ENCODE measurements around the gene CACNA1I.

DNA sequence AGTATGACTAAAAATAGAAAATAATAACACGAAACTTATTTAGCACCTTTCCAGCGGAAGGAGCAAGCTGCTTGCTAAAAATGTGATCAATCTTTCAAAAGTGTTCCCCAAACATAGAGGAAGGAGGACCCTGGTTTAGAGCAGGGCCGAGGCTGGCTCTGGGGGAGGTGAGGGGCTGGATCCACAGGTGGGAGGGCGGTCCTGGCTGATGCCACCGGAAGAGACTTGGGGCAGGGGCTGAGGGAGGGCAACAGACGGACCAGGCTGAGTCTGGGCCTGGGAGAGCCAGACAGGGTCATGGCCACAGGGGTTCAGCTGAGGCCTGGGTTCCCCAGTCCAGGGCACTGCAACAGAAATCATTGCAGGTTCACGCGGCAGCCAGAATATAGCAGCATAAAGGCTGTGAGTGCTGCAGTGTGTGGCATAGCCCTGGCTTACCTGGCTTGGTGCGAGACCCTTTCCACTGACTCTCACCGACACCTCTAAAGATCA is 143.3 kb downstream of the CACNA1I start:
- TF ChIP-seq, protein P1, sequence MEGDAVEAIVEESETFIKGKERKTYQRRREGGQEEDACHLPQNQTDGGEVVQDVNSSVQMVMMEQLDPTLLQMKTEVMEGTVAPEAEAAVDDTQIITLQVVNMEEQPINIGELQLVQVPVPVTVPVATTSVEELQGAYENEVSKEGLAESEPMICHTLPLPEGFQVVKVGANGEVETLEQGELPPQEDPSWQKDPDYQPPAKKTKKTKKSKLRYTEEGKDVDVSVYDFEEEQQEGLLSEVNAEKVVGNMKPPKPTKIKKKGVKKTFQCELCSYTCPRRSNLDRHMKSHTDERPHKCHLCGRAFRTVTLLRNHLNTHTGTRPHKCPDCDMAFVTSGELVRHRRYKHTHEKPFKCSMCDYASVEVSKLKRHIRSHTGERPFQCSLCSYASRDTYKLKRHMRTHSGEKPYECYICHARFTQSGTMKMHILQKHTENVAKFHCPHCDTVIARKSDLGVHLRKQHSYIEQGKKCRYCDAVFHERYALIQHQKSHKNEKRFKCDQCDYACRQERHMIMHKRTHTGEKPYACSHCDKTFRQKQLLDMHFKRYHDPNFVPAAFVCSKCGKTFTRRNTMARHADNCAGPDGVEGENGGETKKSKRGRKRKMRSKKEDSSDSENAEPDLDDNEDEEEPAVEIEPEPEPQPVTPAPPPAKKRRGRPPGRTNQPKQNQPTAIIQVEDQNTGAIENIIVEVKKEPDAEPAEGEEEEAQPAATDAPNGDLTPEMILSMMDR (IDR thresholded peaks at IDR 0.05) = no peak
- TF ChIP-seq POLR2A (IDR thresholded peaks at IDR 0.05) = no peak
